ENCODE measurements around the gene ADAMTS16.

- no peak for TF ChIP-seq CTCF (conservative IDR thresholded peaks at IDR 0.05; ENCODE audit: low read depth in 2 of 2)
- no peak for TF ChIP-seq EZH2 (IDR thresholded peaks at IDR 0.05; ENCODE audit: low read depth, unreplicated experiment)
- no peak for TF ChIP-seq EZH2phosphoT487 (IDR thresholded peaks at IDR 0.05; ENCODE audit: unreplicated experiment)
- no peak for TF ChIP-seq JUNB (IDR thresholded peaks at IDR 0.05; ENCODE audit: unreplicated experiment)
- TF ChIP-seq, protein P1, sequence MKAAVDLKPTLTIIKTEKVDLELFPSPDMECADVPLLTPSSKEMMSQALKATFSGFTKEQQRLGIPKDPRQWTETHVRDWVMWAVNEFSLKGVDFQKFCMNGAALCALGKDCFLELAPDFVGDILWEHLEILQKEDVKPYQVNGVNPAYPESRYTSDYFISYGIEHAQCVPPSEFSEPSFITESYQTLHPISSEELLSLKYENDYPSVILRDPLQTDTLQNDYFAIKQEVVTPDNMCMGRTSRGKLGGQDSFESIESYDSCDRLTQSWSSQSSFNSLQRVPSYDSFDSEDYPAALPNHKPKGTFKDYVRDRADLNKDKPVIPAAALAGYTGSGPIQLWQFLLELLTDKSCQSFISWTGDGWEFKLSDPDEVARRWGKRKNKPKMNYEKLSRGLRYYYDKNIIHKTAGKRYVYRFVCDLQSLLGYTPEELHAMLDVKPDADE (IDR thresholded peaks at IDR 0.05) = peak; percentile 3; the same call in 1 of the 2 replicates
- TF ChIP-seq, protein P2, sequence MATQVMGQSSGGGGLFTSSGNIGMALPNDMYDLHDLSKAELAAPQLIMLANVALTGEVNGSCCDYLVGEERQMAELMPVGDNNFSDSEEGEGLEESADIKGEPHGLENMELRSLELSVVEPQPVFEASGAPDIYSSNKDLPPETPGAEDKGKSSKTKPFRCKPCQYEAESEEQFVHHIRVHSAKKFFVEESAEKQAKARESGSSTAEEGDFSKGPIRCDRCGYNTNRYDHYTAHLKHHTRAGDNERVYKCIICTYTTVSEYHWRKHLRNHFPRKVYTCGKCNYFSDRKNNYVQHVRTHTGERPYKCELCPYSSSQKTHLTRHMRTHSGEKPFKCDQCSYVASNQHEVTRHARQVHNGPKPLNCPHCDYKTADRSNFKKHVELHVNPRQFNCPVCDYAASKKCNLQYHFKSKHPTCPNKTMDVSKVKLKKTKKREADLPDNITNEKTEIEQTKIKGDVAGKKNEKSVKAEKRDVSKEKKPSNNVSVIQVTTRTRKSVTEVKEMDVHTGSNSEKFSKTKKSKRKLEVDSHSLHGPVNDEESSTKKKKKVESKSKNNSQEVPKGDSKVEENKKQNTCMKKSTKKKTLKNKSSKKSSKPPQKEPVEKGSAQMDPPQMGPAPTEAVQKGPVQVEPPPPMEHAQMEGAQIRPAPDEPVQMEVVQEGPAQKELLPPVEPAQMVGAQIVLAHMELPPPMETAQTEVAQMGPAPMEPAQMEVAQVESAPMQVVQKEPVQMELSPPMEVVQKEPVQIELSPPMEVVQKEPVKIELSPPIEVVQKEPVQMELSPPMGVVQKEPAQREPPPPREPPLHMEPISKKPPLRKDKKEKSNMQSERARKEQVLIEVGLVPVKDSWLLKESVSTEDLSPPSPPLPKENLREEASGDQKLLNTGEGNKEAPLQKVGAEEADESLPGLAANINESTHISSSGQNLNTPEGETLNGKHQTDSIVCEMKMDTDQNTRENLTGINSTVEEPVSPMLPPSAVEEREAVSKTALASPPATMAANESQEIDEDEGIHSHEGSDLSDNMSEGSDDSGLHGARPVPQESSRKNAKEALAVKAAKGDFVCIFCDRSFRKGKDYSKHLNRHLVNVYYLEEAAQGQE (IDR thresholded peaks at IDR 0.05; ENCODE audit: unreplicated experiment) = no peak
- no peak for TF ChIP-seq POLR2AphosphoS5 (IDR thresholded peaks at IDR 0.05; ENCODE audit: low read depth)
- no peak for TF ChIP-seq CREB1 (CRISPR knock-in tag; IDR thresholded peaks at IDR 0.05; ENCODE audit: low read depth)
- TF ChIP-seq STAT1 (IDR thresholded peaks at IDR 0.05; ENCODE audit: unreplicated experiment) = no peak
- no peak for TF ChIP-seq ZNF331 (CRISPR knock-in tag; IDR thresholded peaks at IDR 0.05; ENCODE audit: low read depth)
- TF ChIP-seq, protein P3, sequence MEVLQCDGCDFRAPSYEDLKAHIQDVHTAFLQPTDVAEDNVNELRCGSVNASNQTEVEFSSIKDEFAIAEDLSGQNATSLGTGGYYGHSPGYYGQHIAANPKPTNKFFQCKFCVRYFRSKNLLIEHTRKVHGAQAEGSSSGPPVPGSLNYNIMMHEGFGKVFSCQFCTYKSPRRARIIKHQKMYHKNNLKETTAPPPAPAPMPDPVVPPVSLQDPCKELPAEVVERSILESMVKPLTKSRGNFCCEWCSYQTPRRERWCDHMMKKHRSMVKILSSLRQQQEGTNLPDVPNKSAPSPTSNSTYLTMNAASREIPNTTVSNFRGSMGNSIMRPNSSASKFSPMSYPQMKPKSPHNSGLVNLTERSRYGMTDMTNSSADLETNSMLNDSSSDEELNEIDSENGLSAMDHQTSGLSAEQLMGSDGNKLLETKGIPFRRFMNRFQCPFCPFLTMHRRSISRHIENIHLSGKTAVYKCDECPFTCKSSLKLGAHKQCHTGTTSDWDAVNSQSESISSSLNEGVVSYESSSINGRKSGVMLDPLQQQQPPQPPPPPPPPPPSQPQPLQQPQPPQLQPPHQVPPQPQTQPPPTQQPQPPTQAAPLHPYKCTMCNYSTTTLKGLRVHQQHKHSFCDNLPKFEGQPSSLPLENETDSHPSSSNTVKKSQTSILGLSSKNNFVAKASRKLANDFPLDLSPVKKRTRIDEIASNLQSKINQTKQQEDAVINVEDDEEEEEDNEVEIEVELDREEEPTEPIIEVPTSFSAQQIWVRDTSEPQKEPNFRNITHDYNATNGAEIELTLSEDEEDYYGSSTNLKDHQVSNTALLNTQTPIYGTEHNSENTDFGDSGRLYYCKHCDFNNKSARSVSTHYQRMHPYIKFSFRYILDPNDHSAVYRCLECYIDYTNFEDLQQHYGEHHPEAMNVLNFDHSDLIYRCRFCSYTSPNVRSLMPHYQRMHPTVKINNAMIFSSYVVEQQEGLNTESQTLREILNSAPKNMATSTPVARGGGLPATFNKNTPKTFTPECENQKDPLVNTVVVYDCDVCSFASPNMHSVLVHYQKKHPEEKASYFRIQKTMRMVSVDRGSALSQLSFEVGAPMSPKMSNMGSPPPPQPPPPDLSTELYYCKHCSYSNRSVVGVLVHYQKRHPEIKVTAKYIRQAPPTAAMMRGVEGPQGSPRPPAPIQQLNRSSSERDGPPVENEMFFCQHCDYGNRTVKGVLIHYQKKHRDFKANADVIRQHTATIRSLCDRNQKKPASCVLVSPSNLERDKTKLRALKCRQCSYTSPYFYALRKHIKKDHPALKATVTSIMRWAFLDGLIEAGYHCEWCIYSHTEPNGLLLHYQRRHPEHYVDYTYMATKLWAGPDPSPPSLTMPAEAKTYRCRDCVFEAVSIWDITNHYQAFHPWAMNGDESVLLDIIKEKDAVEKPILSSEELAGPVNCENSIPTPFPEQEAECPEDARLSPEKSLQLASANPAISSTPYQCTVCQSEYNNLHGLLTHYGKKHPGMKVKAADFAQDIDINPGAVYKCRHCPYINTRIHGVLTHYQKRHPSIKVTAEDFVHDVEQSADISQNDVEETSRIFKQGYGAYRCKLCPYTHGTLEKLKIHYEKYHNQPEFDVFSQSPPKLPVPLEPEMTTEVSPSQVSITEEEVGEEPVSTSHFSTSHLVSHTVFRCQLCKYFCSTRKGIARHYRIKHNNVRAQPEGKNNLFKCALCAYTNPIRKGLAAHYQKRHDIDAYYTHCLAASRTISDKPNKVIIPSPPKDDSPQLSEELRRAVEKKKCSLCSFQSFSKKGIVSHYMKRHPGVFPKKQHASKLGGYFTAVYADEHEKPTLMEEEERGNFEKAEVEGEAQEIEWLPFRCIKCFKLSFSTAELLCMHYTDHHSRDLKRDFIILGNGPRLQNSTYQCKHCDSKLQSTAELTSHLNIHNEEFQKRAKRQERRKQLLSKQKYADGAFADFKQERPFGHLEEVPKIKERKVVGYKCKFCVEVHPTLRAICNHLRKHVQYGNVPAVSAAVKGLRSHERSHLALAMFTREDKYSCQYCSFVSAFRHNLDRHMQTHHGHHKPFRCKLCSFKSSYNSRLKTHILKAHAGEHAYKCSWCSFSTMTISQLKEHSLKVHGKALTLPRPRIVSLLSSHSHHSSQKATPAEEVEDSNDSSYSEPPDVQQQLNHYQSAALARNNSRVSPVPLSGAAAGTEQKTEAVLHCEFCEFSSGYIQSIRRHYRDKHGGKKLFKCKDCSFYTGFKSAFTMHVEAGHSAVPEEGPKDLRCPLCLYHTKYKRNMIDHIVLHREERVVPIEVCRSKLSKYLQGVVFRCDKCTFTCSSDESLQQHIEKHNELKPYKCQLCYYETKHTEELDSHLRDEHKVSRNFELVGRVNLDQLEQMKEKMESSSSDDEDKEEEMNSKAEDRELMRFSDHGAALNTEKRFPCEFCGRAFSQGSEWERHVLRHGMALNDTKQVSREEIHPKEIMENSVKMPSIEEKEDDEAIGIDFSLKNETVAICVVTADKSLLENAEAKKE (CRISPR knock-in tag; IDR thresholded peaks at IDR 0.05) = no peak
- TF ChIP-seq ZNF114 (CRISPR knock-in tag; IDR thresholded peaks at IDR 0.05) = no peak
- TF ChIP-seq NANOG (IDR thresholded peaks at IDR 0.05; ENCODE audit: borderline replicate concordance) = peak; percentile 24; the same call in 1 of the 2 replicates
Observed at GRCh38 chr5:5183933-5184332, 43.8 kb downstream of the ADAMTS16 start.
